Gastrocnemius medialis (tissue), 4 donors: ENCODE data around the gene ATXN10. TPM values are rescaled to one million over a fixed set of nuclear protein-coding genes. Genes with fewer than 3 reads are reported as not detected.

Source experiments
- ATAC-seq, 2 donors: fragments of 150-250 bp; one replicate each; pipeline ENCODE4 v1.9.1; 2016
- DNase-seq, 2 donors: peaks; one replicate each; pipeline ENCODE4 v3.0.0-alpha.2; 2019
- H3K27ac ChIP-seq, 4 donors: fragments of 200-600 bp; sonication (generic); 1 replicate in 1 of 4; 2 replicates in 3 of 4; pipeline ENCODE4 v1.5.1; 2016 to 2018; ENCODE audit warnings: mild to moderate bottlenecking in 2 of 4, moderate library complexity in 1 of 4
- H3K27me3 ChIP-seq, 3 donors: fragments of 200-600 bp; sonication (generic) in 2 of 3; 1 replicate in 1 of 3; 2 replicates in 2 of 3; pipeline versions ENCODE4 v1.5.1 to v1.6.0; 2016 to 2019; ENCODE audit warnings: mild to moderate bottlenecking in 1 of 3, moderate library complexity in 1 of 3
- H3K36me3 ChIP-seq, 2 donors: fragments of 200-600 bp; sonication (generic) in 1 of 2; one replicate each; pipeline ENCODE4 v1.5.1; 2017 to 2018
- H3K4me1 ChIP-seq, 2 donors: fragments of 200-600 bp; sonication (generic) in 1 of 2; one replicate each; pipeline ENCODE4 v1.5.1; 2016 to 2017; ENCODE audit warnings: mild to moderate bottlenecking in 2 of 2
- H3K4me3 ChIP-seq, 4 donors: fragments of 200-600 bp; sonication (generic) in 3 of 4; 1 replicate in 1 of 4; 2 replicates in 3 of 4; pipeline ENCODE4 v1.5.1; 2016 to 2019; ENCODE audit warnings: mild to moderate bottlenecking in 2 of 4
- H3K9me3 ChIP-seq, 3 donors: fragments of 200-600 bp; sonication (generic) in 2 of 3; 1 replicate in 1 of 3; 2 replicates in 2 of 3; pipeline ENCODE4 v1.5.1; 2016 to 2019
- POLR2A ChIP-seq, 2 donors: fragments of 450-650 bp; IDR thresholded peaks; one replicate each; pipeline ENCODE4 v1.6.1; 2017; ENCODE audit warnings: antibody characterized with exemption in 2 of 2, mild to moderate bottlenecking in 2 of 2, moderate library complexity in 2 of 2
- in situ Hi-C, 4 donors: fragments of 200-750 bp; cut with MboI; loops; one replicate each; pipeline versions ENCODE4 v1.15.0 to v1.8.0; 2017; ENCODE audit warnings: low sequenced_read_pairs in 4 of 4
- intact Hi-C: fragments of 100-400 bp; cut with DNase I; formaldehyde crosslinking; loops from one replicate; pipeline ENCODE4 v1.15.1; 2023; ENCODE audit warnings: low total_unique reads
- total RNA-seq, 4 donors: library from RNA; depleted of rRNA; stranded (reverse); fragments of >200 nt; gene quantifications; one replicate each; pipeline versions ENCODE4 v1.1.0 to v1.2.3, GENCODE V29; 2016
- TF ChIP-seq, protein P1 (sequence below), 5 experiments: fragments of 450-650 bp in 3 of 5; fragments of 200-600 bp in 2 of 5; sonication (generic) in 2 of 5; IDR thresholded peaks in 4 of 5; conservative IDR thresholded peaks in 1 of 5; 1 replicate in 4 of 5; 2 replicates in 1 of 5; pipeline ENCODE4 v1.5.1; 2016 to 2019; ENCODE audit warnings: antibody characterized with exemption in 5 of 5, mild to moderate bottlenecking in 3 of 5, moderate library complexity in 3 of 5

Gene ATXN10
- total RNA-seq, 4 donors from 2014 or later, result 52.9 to 98.9 (median 78.5) TPM

DNA sequence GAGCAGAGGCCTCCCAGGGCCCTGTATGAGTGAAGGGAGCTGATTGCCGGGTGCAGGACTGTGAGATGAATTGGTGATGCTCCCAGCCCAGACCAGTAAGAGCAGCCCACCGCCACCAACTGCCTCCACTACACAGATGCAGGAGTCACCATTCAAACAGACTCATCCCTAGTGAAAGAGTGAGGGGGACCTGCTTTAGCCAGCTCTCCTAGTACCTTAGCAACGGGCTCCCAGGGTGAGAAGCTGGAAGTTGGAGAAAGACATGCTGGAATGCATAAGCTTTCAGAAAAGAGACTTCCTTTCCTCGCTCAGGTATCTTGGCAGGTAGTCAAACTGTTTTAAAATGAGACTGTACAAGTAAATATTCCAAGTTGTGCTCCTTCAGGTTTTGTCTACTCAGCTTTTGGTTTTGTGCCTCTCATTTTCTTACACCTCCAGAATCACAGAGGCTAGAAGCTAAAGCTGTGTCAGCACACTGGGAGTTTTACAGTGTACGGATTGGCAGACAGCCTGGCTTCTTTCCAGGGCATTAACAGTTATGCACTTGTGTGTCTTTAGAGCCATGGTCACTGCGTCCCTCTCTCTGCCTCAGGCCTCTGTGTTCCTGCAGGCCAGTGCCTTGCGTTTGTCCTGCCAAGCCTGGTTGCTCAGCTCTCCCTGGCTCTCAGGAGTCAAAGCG is 146.2 kb downstream of the ATXN10 start:
- Histone ChIP-seq H3K9me3 (no peaks in the 10 kb centered on the region), H3K27ac (peak overlapping the region in 2 of 4 donors; percentile 18 to 73), H3K27me3 (no peaks in the 10 kb centered on the region), H3K4me1 (peaks cover 5 to 15% of the 10 kb centered on the region in 2 donors), H3K4me3 (no peak overlapping the region), H3K36me3 (no peaks in the 10 kb centered on the region)
- DNase-seq (peak; percentile 54 to 61), ATAC-seq (peak; percentile 85 to 91)
- in situ Hi-C loops, result no loop called here
- TF ChIP-seq, protein P1, sequence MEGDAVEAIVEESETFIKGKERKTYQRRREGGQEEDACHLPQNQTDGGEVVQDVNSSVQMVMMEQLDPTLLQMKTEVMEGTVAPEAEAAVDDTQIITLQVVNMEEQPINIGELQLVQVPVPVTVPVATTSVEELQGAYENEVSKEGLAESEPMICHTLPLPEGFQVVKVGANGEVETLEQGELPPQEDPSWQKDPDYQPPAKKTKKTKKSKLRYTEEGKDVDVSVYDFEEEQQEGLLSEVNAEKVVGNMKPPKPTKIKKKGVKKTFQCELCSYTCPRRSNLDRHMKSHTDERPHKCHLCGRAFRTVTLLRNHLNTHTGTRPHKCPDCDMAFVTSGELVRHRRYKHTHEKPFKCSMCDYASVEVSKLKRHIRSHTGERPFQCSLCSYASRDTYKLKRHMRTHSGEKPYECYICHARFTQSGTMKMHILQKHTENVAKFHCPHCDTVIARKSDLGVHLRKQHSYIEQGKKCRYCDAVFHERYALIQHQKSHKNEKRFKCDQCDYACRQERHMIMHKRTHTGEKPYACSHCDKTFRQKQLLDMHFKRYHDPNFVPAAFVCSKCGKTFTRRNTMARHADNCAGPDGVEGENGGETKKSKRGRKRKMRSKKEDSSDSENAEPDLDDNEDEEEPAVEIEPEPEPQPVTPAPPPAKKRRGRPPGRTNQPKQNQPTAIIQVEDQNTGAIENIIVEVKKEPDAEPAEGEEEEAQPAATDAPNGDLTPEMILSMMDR (IDR thresholded peaks at IDR 0.05 in 4 of 5, conservative IDR thresholded peaks at IDR 0.05 in 1 of 5), result no peak
- TF ChIP-seq POLR2A (IDR thresholded peaks at IDR 0.05), result no peak
- intact Hi-C loops, result no loop called here

- no peak overlapping the region for H3K4me3 ChIP-seq
- H3K36me3 ChIP-seq, result no peaks in the 10 kb centered on the region
- peak overlapping the region in 2 of 4 donors; percentile 18 to 73 for H3K27ac ChIP-seq
- in situ Hi-C loops (no loop called here), intact Hi-C loops (no loop called here)
- DNase-seq (no peak), ATAC-seq (no peak)
- no peaks in the 10 kb centered on the region for H3K9me3 ChIP-seq
- peaks cover 5 to 15% of the 10 kb centered on the region in 2 donors for H3K4me1 ChIP-seq
- H3K27me3 ChIP-seq, result no peaks in the 10 kb centered on the region
- TF ChIP-seq, protein P1 (IDR thresholded peaks at IDR 0.05 in 4 of 5, conservative IDR thresholded peaks at IDR 0.05 in 1 of 5), result no peak
- TF ChIP-seq POLR2A (IDR thresholded peaks at IDR 0.05), result no peak
Measured at GRCh38 chr22:45818424-45819085, 146.9 kb downstream of the ATXN10 start.

DNA sequence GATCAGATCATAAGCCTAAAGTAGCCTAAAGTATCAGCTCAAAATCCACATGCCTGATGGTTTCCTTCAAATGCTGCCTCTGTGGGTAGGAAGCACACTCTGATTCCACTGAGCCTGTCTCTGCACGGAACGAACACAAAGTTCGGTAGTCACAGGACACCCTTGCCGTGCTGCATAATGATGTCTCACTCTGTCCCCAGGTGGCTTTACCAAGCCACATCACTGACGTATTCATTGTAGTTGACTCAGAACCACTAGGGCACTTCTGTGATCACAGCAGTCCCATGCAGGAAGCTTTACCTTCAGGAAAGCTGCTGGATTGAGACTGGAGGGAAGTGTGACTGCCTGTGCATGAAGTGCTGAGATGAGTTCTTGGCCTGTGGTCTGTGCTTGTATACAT is 147.7 kb downstream of the ATXN10 start:
- intact Hi-C loops, result no loop called here
- no peaks in the 10 kb centered on the region for H3K36me3 ChIP-seq
- H3K27ac ChIP-seq, result no peak overlapping the region
- no peaks in the 10 kb centered on the region for H3K9me3 ChIP-seq
- in situ Hi-C loops, result no loop called here
- TF ChIP-seq, protein P1 (IDR thresholded peaks at IDR 0.05 in 4 of 5, conservative IDR thresholded peaks at IDR 0.05 in 1 of 5), result no peak
- TF ChIP-seq POLR2A (IDR thresholded peaks at IDR 0.05), result no peak
- H3K4me1 ChIP-seq, result peaks cover 5 to 15% of the 10 kb centered on the region in 2 donors
- H3K27me3 ChIP-seq, result no peaks in the 10 kb centered on the region
- peak; percentile 29 to 34 for ATAC-seq
- DNase-seq, result no peak
- H3K4me3 ChIP-seq, result no peak overlapping the region

- no peak for ATAC-seq
- Histone ChIP-seq H3K9me3 (no peaks in the 10 kb centered on the region), H3K27me3 (no peaks in the 10 kb centered on the region), H3K27ac (no peak overlapping the region), H3K4me3 (no peak overlapping the region), H3K36me3 (no peaks in the 10 kb centered on the region), H3K4me1 (peaks cover 0 to 6% of the 10 kb centered on the region in 2 donors)
- intact Hi-C loops (no loop called here), in situ Hi-C loops (no loop called here)
- TF ChIP-seq, protein P1 (IDR thresholded peaks at IDR 0.05 in 4 of 5, conservative IDR thresholded peaks at IDR 0.05 in 1 of 5), result no peak
- no peak for TF ChIP-seq POLR2A (IDR thresholded peaks at IDR 0.05)
- DNase-seq, result no peak
Measured at GRCh38 chr22:45823336-45823735, 151.7 kb downstream of the ATXN10 start.
